ENCODE results near the gene DUSP16. TPM values are rescaled to one million over a fixed set of nuclear protein-coding genes. Genes with fewer than 3 reads are reported as not detected.
A peak's percentile ranks its signal among the peaks of the same experiment; 100 is the strongest.

The DUSP16 gene
- total and polyA plus RNA-seq, 2 of the 8 experiments (the other 6 are each of a cell fraction or from before 2014, with no cell fraction given): 31.6 to 55.9 TPM

GRCh38 chr12:12470751-12471306 is 91.8 kb downstream of the DUSP16 start:
- Histone ChIP-seq H3K14ac (ENCODE audit: insufficient read length) (no peak overlapping the region), H3K23me2 (ENCODE audit: low read depth, low read length) (no peaks in the 10 kb centered on the region), H3K9me3 (ENCODE audit: insufficient read depth in 2 of 2, low read depth in 1 of 2, low read length in 1 of 2) (peaks cover 7 to 10% of the 10 kb centered on the region in 2 experiments), H3K27me3 (replicated peaks in 1 of 4; ENCODE audit: control insufficient read depth in 3 of 4, extremely low read depth in 1 of 4, insufficient read depth in 3 of 4, low read length in 3 of 4) (no peaks in the 10 kb centered on the region), H3K27ac (ENCODE audit: low read depth, low read length) (no peak overlapping the region), H3K79me1 (ENCODE audit: low read depth, low read length) (no peaks in the 10 kb centered on the region), H2BK15ac (ENCODE audit: low read length) (no peak overlapping the region), H2BK5ac (ENCODE audit: low read depth, low read length) (no peak overlapping the region), H3K9ac (replicated peaks in 1 of 4; ENCODE audit: extremely low read depth in 1 of 4, low read depth in 3 of 4, low read length in 3 of 4) (no peak overlapping the region), H3K36me3 (ENCODE audit: control insufficient read depth in 2 of 4, insufficient read depth in 4 of 4, low read length in 3 of 4) (peaks cover 2 to 12% (median 8%) of the 10 kb centered on the region in 4 experiments; a peak in 6 of 8 replicates), H4K20me1 (replicated peaks in 1 of 2; ENCODE audit: control insufficient read depth in 1 of 2, insufficient read depth in 2 of 2, low read length in 2 of 2) (no peaks in the 10 kb centered on the region), H3K4ac (replicated peaks; ENCODE audit: insufficient read length, low read depth, low read length) (no peak overlapping the region), H3K4me3 (ENCODE audit: extremely low read depth in 1 of 4, insufficient read depth in 2 of 4, low read depth in 3 of 4, low read length in 4 of 4) (no peak overlapping the region), H4K8ac (ENCODE audit: extremely low read depth, insufficient read depth, low read length) (no peak overlapping the region), H2AFZ (ENCODE audit: low read length) (no peak overlapping the region), H3K56ac (replicated peaks; ENCODE audit: insufficient read length, low read depth, low read length) (no peak overlapping the region), H3K18ac (ENCODE audit: extremely low read depth, low read length) (no peak overlapping the region), H2BK20ac (ENCODE audit: low read length) (no peak overlapping the region), H3K4me2 (ENCODE audit: insufficient read depth in 1 of 2, low read depth in 2 of 2, low read length in 2 of 2) (no peak overlapping the region), H2AK5ac (ENCODE audit: low read depth, low read length) (no peak overlapping the region), H3K79me2 (ENCODE audit: control insufficient read depth in 1 of 2, insufficient read depth in 2 of 2, low read length in 2 of 2) (no peaks in the 10 kb centered on the region), H2BK120ac (replicated peaks; ENCODE audit: low read depth, low read length) (no peak overlapping the region), H4K5ac (ENCODE audit: insufficient read length, low read depth, low read length) (no peak overlapping the region), H3K4me1 (replicated peaks in 1 of 4; ENCODE audit: control insufficient read depth in 3 of 4, insufficient read depth in 4 of 4, low read length in 3 of 4) (peaks cover 0 to 3% (median 0%) of the 10 kb centered on the region in 4 experiments; a peak in 3 of 7 replicates), H2BK12ac (ENCODE audit: low read depth, low read length) (no peak overlapping the region), H4K91ac (replicated peaks; ENCODE audit: insufficient read length, low read length) (no peak overlapping the region), H3K23ac (ENCODE audit: insufficient read length) (no peak overlapping the region)
- WGBS, 2 experiments (ENCODE audit: extremely low coverage in 1 of 2, insufficient coverage in 1 of 2, insufficient read length in 1 of 2, insufficient replicate concordance in 2 of 2, low coverage in 1 of 2, low lambda C conversion rate in 2 of 2, missing lambda C conversion rate in 1 of 2): 93% methylated on average over 7 of the region's 7 CpGs; no CpG with 5 or more reads in 1 of the 2 experiments
- DNase-seq (ENCODE audit: low read depth in 1 of 2, low spot score in 2 of 2): peak in 1 of 2 experiments; percentile 4
- no peak for FAIRE-seq
- CTCF ChIA-PET (ENCODE audit: partially characterized antibody): no interaction called here
- POLR2A ChIA-PET (ENCODE audit: partially characterized antibody): interaction anchor here (0.5 kb wide), 1 partner anchor 225 kb away, joined by 3 read pairs; the partner anchor contains the start of gene GPR19
- TF ChIP-seq CHD1 (IDR thresholded peaks at IDR 0.05; ENCODE audit: low read depth, low read length) (no peak), RFX5 (IDR thresholded peaks at IDR 0.05; ENCODE audit: borderline replicate concordance, low read depth, low read length) (no peak)
